Stimulated activated CD4-positive, alpha-beta T cell treated with anti-CD3 and anti-CD28 coated beads, TNF-alpha, amount 100 ng/mL, for 24 hours (primary cell): ENCODE data around the gene OPTC.

Experiments
- DNase-seq, 3 experiments: peaks; one replicate each; pipeline ENCODE4 v3.0.0-alpha.2; 2020; ENCODE audit warnings: low read depth in 3 of 3

Gene OPTC

DNA sequence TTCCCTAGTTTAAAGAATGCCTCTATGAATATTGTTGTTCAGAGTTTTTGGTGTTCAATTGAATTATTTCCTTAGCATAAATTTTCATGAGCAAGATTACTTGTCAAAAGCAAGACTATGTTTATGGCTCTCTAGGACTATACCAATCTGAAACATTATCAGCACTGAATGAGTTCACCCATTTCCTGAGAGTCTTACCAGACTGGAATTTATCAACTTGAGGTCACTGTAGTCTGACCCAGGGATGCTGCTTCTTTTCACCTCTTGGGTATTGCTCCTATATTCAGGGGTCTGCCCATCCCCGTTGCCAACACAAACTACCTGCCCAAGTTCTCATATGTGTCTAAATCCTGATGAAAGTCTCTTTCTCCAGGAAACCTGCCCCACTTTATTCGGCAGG is 42.6 kb downstream of the OPTC start:
- no peak for DNase-seq

GRCh38 chr1:203536980-203537455 is 43.1 kb downstream of the OPTC start:
- no peak for DNase-seq

- DNase-seq = no peak
These were observed 44.0 kb downstream of the OPTC start for GRCh38 chr1:203537806-203538464.

- no peak for DNase-seq
These were observed 44.8 kb downstream of the OPTC start for GRCh38 chr1:203538726-203539125.

- no peak for DNase-seq
These were observed 46.0 kb downstream of the OPTC start for GRCh38 chr1:203539831-203540546.

DNA sequence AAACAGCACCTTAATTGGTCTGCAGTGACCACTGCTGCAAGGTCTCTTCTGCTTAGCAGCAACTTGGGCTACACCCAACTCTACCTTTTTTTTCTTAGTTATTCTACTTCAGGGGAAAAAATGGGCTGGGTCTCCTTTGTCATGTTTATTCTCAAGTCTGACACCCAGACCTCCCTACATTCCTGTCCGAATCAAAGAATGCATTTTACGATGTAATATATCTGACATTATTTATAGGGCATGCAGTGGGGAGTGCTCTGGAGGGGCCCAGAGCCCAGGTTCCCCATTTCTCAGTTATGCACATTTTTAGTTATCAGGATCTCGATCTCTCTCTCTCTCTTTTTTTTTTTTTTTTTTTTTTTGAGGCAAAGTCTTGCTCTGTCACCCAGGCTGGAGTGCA is 50.5 kb downstream of the OPTC start:
- DNase-seq = no peak

DNA sequence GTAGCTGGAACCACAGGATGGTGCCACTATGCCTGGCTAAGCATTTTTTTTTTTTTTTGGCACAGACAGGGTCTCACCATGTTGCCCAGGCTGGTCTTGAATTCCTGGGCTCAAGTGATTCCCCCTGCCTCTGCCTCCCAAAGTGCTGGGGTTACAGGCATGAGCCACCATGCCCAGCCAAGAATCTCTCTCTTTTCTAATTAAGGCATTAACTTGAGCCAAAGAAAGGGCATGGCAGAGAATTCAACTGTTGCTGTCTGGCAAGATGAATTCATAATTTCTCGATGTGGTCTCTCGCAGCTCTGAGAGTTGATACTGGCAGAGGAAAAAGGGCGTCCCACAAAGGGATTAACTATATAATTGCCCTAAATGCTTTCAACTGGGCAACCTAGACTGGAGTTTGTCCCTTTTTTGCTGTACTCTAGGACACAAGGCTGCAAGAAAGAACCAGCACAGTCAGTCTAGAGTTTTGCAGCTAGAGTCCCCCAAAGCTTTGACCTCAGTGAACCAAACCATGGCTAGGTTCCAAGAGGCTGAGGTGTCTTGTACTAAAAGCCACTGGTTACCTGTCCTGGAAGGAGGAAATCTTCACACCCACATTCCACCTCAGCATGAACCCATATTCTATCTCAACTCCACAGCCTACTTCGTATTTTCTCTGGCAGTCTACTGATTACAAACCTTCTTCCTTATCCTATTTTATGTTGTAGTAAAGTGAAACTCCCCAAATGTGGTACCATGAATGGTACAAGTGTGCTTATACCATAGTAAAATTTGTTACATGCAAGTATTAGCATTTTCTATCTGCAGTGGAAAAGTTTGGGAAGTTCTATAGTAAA is 51.2 kb downstream of the OPTC start:
- no peak for DNase-seq

- no peak for DNase-seq
These were observed 52.3 kb downstream of the OPTC start for GRCh38 chr1:203546274-203546673.

GRCh38 chr1:203547147-203547546 is 53.2 kb downstream of the OPTC start:
- DNase-seq = no peak

GRCh38 chr1:203547771-203548421 is 53.9 kb downstream of the OPTC start:
- no peak for DNase-seq

DNA sequence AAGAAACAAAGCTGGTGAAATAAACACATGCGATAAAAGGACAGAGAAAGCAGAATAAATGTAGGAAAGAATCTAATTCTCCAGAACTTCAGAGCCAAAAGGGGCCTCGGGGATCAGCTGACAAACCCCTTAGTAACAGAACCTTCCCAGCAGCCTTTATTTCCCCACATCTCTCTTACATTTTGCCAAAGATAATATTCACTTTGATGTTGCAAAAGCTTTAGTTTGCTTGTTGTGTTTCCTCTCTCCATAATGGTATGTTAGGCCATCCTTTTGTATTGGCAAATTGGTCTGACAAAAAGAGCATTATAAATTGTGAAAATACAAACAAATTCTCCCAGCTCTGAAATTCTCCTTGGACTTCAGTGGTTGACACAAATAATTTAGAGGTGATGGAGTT is 54.9 kb downstream of the OPTC start:
- DNase-seq = no peak

DNA sequence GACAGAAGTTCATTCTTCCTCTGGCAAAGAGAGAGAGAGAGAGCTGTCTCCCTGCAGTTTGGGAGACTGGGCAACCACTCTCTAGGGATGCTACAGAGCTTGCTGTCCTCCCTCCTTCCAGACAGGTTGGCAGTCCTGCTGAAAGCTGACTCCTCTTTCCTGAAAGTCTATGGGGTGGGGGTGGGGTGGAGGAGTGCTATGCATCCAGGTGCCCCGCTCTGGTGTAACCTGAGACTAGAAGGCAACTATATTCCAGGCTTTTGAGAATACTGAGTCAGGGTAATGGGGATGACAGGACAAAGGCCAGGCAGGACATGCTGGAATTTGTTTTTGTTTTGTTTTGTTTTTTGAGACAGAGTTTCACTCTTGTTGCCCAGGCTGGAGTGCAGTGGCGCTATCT is 55.4 kb downstream of the OPTC start:
- DNase-seq = no peak

DNA sequence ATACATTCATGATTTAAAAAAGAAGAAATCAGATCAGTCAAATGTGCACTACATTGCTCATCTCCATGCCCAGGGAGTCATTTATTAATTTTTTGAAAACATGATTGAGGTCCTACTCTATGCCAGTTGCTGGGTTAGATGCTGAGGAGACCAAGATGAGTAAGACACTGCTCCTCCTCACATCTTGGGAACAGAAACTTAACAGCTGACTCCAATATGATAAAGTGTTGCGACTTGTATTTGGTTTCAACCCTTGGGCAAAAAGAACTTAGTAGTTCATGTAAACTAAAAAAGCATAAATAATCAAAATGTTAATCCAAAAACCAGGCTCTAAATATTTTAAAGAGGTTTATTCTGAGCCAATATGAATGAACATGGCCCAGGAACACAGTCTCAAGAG is 56.9 kb downstream of the OPTC start:
- no peak for DNase-seq

- DNase-seq = no peak
These were observed 57.6 kb downstream of the OPTC start for GRCh38 chr1:203551550-203551949.

DNA sequence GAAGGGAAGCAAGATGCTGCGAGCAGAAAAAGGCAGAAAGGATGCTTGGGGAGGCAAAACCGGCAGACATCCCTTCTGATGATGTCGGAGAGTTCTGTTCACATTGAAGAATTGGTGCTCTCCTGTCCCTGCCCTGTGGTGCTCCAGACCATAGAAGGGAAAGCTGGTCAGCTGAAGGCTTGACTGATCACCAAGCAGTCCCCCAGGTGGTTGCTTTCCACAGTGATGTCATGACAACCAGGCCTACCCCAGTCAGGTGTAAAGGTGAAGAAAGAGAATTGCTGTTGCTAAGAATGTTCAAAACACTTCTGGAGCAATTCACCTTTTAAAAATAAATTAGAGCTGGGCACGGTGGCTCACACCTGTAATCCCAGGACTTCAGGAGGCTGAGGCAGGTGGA is 59.5 kb downstream of the OPTC start:
- DNase-seq = no peak

DNA sequence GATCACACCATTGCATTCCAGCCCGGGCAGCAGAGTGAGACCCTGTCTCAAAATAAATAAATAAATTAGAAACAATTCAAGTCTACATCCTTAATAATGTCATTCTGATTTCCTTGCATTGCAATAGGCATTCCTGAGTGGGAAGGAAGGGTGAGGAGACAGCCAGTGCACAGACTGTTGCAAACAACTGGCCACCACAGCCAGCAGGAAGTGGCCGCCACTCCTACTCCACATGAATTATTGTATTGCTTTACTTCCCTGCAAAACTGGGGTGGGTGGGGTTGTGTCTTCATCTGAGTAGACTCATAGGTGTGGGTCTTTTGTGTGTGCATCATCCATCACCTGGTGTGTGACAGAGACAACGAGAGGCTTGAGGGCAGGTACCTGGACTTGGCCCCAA is 60.1 kb downstream of the OPTC start:
- DNase-seq = no peak

DNA sequence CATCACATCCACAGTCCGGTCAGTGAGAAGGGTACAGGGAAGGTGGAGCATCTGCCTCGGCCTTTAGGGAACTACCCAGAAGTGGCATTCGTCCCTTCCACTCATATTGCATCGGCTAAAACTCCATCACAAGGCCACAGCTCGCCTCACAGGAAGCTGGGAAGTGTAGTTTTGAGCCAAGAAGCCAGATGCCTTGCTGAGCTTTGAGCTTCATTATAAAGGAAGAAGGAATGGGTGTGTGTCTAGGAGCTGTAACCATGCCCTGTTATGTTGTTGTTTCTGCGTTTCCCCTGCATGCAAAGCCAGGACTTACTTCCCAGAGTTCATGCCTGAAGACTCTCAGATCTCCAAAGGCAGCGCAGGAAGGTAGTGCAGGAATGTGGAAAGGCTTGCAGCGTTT is 61.1 kb downstream of the OPTC start:
- no peak for DNase-seq

DNA sequence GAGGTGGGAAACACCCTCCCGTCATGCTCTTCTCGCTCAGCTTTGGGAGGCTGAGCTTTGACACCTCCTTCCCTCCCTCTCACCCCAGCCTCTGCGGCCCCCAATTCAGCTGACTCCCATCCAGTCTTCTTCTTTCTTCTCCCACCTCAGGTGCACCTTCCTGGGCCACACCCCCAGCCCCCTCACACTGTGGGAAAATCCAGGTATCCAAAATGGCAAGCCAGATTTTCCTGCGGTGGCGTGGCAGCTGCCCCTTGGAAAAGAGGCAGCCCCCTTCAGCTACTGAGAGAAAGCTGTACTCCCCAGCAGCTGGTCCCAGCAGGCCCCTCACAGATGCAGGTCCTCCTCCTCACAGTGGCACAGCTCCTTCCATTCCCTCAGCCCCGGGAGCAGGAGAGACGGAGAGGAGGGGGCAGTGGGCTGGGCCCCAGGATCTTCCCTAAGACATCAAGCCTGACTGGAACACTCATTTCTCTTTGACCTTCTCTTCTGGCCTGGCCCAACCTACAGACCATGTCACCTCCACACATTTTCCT is 61.6 kb downstream of the OPTC start:
- no peak for DNase-seq

- DNase-seq = no peak
These were observed 62.3 kb downstream of the OPTC start for GRCh38 chr1:203556047-203556851.

DNA sequence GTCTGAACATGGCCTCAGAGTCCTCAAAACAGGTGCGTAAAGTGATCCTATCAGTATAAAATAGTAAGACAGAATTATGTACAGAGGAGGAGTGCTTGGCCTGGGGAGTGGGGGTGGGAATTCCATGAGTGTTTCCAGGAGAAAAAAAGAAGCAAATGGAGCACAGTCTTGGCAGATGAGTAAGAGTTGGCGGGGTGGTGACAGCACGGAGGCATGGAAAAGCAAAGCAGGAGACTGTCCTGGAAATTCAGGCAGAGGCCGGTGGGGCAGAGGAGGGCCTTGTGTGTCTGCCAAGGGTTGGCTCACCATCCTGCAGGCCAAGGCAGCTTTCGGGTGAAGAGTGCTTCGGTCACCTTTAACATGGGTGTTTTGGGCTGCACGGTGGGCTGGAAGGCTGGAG is 63.4 kb downstream of the OPTC start:
- no peak for DNase-seq
